Measurements from ENCODE around the gene DDI1.
"Not testable (repeated sequence)": the region's sequence is repeated elsewhere in the genome, so short reads cannot be mapped to it uniquely, and the experiment has no call there.

Gene DDI1

GRCh38 chr11:104033561-104033960, 2.9 kb upstream of the DDI1 start:
- no peak overlapping the region for H3K4me3 ChIP-seq (ENCODE audit: low read depth, low read length)
- no peak for DNase-seq (ENCODE audit: low read depth)

GRCh38 chr11:104036995-104037394, 555 bp downstream of the DDI1 start:
- no peak for DNase-seq (ENCODE audit: low read depth)
- no peak overlapping the region for H3K4me3 ChIP-seq (ENCODE audit: low read depth, low read length)

GRCh38 chr11:104041792-104042191, 5.4 kb downstream of the DDI1 start:
- no peak for DNase-seq (ENCODE audit: low read depth)
- H3K4me3 ChIP-seq (ENCODE audit: low read depth, low read length), result no peak overlapping the region

GRCh38 chr11:104043142-104043541, 6.7 kb downstream of the DDI1 start:
- H3K4me3 ChIP-seq (ENCODE audit: low read depth, low read length), result no peak overlapping the region
- no peak for DNase-seq (ENCODE audit: low read depth)

GRCh38 chr11:104043678-104044239, 7.3 kb downstream of the DDI1 start:
- no peak for DNase-seq (ENCODE audit: low read depth)
- no peak overlapping the region for H3K4me3 ChIP-seq (ENCODE audit: low read depth, low read length)

- DNase-seq (ENCODE audit: low read depth), result no peak
- no peak overlapping the region for H3K4me3 ChIP-seq (ENCODE audit: low read depth, low read length)
Measured at GRCh38 chr11:104046331-104046730, 9.9 kb downstream of the DDI1 start.

- not testable (repeated sequence) for DNase-seq (ENCODE audit: low read depth); H3K4me3 ChIP-seq (ENCODE audit: low read depth, low read length)
Measured at GRCh38 chr11:104046858-104047257, 10.4 kb downstream of the DDI1 start.

- DNase-seq (ENCODE audit: low read depth), result no peak
- no peak overlapping the region for H3K4me3 ChIP-seq (ENCODE audit: low read depth, low read length)
Measured at GRCh38 chr11:104049116-104049515, 12.7 kb downstream of the DDI1 start.

- H3K4me3 ChIP-seq (ENCODE audit: low read depth, low read length), result no peak overlapping the region
- no peak for DNase-seq (ENCODE audit: low read depth)
Measured at GRCh38 chr11:104051778-104052177, 15.3 kb downstream of the DDI1 start.

GRCh38 chr11:104053743-104054478, 17.5 kb downstream of the DDI1 start:
- DNase-seq (ENCODE audit: low read depth), result no peak
- H3K4me3 ChIP-seq (ENCODE audit: low read depth, low read length), result no peak overlapping the region

GRCh38 chr11:104054911-104055529, 18.6 kb downstream of the DDI1 start:
- DNase-seq (ENCODE audit: low read depth), result no peak
- no peak overlapping the region for H3K4me3 ChIP-seq (ENCODE audit: low read depth, low read length)

- H3K4me3 ChIP-seq (ENCODE audit: low read depth, low read length), result no peak overlapping the region
- DNase-seq (ENCODE audit: low read depth), result no peak
Measured at GRCh38 chr11:104055596-104055995, 19.2 kb downstream of the DDI1 start.

GRCh38 chr11:104057908-104058307, 21.5 kb downstream of the DDI1 start:
- DNase-seq (ENCODE audit: low read depth), result no peak
- no peak overlapping the region for H3K4me3 ChIP-seq (ENCODE audit: low read depth, low read length)

GRCh38 chr11:104058680-104059079, 22.2 kb downstream of the DDI1 start:
- H3K4me3 ChIP-seq (ENCODE audit: low read depth, low read length), result no peak overlapping the region
- DNase-seq (ENCODE audit: low read depth), result no peak

GRCh38 chr11:104060004-104060794, 23.8 kb downstream of the DDI1 start:
- no peak overlapping the region for H3K4me3 ChIP-seq (ENCODE audit: low read depth, low read length)
- no peak for DNase-seq (ENCODE audit: low read depth)

GRCh38 chr11:104060820-104061219, 24.4 kb downstream of the DDI1 start:
- DNase-seq (ENCODE audit: low read depth), result no peak
- H3K4me3 ChIP-seq (ENCODE audit: low read depth, low read length), result no peak overlapping the region

GRCh38 chr11:104061853-104062521, 25.5 kb downstream of the DDI1 start:
- no peak overlapping the region for H3K4me3 ChIP-seq (ENCODE audit: low read depth, low read length)
- no peak for DNase-seq (ENCODE audit: low read depth)

GRCh38 chr11:104064034-104064630, 27.7 kb downstream of the DDI1 start:
- no peak for DNase-seq (ENCODE audit: low read depth)
- no peak overlapping the region for H3K4me3 ChIP-seq (ENCODE audit: low read depth, low read length)

GRCh38 chr11:104067534-104067933, 31.1 kb downstream of the DDI1 start:
- no peak for DNase-seq (ENCODE audit: low read depth)
- no peak overlapping the region for H3K4me3 ChIP-seq (ENCODE audit: low read depth, low read length)

Data from skeletal muscle cell (primary cell).